ENCODE measurements around the gene PGGHG.
"Not testable (repeated sequence)": the region's sequence is repeated elsewhere in the genome, so short reads cannot be mapped to it uniquely, and the experiment has no call there.

Gene PGGHG

DNA sequence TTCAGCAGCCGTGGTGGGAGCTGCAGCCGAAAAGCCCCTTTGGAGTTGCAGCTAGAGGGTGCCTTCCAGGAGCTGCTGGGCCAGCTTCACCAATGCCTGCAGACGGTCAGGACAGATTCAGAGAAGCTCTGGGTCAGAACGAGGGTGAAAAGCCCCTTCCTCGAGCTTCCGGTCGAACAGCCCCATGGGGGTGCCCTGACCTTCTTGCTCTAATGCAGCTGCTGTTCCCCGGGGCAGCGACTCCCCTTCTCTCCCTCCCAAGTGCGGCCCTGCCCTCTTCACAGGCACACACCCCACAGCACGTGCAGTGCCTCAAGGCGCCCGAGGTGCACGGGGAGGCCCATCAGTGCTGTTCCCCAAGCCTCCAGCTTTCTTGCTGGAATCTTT is 41.4 kb downstream of the PGGHG start:
- DNase-seq (ENCODE audit: low read depth): no peak
- TF ChIP-seq, protein P1, sequence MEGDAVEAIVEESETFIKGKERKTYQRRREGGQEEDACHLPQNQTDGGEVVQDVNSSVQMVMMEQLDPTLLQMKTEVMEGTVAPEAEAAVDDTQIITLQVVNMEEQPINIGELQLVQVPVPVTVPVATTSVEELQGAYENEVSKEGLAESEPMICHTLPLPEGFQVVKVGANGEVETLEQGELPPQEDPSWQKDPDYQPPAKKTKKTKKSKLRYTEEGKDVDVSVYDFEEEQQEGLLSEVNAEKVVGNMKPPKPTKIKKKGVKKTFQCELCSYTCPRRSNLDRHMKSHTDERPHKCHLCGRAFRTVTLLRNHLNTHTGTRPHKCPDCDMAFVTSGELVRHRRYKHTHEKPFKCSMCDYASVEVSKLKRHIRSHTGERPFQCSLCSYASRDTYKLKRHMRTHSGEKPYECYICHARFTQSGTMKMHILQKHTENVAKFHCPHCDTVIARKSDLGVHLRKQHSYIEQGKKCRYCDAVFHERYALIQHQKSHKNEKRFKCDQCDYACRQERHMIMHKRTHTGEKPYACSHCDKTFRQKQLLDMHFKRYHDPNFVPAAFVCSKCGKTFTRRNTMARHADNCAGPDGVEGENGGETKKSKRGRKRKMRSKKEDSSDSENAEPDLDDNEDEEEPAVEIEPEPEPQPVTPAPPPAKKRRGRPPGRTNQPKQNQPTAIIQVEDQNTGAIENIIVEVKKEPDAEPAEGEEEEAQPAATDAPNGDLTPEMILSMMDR (IDR thresholded peaks at IDR 0.05; ENCODE audit: insufficient read depth, low read depth, low read length, missing control alignments): no peak
- no peak overlapping the region for H3K4me3 ChIP-seq (ENCODE audit: low read length)

DNA sequence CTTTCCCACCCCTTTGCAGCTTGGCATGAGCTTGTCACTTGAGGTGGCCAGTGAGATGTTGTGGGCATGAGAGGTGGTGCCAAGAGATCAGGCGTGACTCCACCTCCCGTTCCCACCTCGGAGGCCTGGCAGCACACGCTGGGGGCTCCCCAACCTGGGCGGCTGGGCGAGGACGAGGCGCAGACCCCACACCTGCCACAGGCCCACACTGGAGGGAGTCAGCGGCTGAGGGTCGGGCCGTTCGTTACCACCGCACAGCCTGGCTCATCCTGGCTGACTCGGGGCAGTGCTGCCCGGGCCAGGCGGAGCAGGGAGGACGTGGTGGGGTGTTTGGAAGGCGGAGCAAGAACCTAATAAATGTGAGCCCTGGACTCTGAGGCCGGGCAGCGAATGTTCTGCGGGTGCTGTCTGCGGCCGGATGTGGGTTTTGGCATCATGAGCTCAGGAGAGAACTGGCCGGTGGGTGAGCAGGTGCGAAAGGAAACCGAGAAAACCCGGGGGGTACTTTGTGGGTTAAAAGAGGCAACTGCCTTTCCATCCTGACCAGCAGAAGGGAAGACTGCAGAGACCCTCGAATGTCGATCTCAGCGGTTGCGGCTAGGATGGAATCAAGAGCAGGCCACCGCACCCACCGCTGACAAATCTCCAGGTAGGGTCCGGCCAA is 41.9 kb downstream of the PGGHG start:
- no peak for DNase-seq (ENCODE audit: low read depth)
- no peak overlapping the region for H3K4me3 ChIP-seq (ENCODE audit: low read length)

DNA sequence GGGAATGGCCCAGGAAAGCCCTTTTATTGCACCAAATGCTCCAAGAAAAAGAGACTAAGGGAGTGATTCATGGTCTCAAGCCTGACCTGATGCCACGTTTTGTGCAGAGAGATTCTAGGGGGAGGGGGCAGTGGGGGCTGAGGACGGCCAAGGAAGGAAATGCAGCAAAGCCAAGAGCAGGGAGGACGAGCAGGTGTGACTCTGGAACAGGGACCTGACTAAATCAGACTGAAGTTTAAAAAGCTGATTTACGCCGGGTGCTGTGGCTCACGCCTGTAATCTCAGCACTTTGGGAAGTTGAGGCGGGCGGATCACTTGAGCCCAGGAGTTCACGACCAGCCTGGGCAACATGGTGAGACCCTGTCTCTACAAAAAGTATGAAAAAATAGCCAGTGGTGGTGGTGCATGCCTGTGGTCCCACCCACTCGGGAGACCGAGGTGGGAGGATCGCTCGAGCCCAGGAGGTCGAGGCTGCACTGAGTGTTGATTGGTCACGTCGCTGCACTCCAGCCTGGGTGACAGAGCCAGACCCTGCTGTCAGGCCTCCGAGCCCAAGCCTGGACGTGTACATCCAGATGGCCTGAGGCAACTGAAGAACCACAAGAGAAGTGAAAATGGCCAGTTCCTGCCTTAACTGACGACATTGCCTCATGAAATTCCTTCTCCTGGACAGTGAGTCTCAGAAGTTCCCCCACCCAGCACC is 42.6 kb downstream of the PGGHG start:
- no peak for DNase-seq (ENCODE audit: low read depth)
- no peak overlapping the region for H3K4me3 ChIP-seq (ENCODE audit: low read length)
- TF ChIP-seq, protein P1 (IDR thresholded peaks at IDR 0.05; ENCODE audit: insufficient read depth, low read depth, low read length, missing control alignments): no peak

More for the DNA sequence above, 41.9 kb downstream of the PGGHG start:
- TF ChIP-seq, protein P1 (IDR thresholded peaks at IDR 0.05; ENCODE audit: insufficient read depth, low read depth, low read length, missing control alignments): no peak

DNA sequence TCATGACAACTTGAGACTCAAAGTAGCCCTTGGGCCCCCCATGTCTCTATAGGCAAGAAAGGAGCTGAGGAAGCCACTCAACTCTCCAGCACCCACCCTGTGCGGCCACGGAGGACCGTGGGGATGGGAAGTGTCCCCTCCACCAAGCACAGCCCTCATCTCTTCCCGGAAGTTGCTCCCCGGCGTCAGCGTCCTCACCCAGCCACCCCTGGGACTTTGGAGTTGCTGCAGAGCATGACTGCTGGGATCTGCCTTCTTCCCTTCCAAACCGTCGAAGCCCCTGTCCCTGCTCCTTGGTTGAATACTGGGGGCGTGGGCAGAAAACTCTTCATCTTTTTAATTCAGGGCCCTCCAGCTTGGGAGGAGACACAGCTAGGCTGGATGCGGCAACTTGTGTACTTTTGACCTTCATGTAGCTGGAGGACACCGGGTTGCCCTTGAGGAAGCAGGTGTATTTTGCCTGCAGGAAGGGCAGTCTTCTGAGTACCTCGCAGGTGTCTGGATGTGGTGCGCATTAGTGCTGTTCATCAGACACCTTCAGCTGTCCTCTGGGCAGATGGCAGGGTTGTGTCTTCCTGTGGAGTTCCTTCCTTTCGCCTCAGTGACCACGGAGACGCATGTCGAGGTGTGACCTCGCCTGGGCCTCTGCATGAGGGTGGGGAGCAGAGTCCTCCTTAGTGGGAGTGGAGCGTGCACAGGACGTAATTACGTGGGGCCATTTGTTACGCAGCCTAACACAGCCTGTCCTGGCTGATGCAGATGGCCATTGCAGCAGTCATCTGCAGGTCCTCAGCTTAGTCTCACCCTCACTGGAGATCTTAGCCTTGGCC is 43.9 kb downstream of the PGGHG start:
- no peak for DNase-seq (ENCODE audit: low read depth)
- no peak overlapping the region for H3K4me3 ChIP-seq (ENCODE audit: low read length)
- TF ChIP-seq, protein P1 (IDR thresholded peaks at IDR 0.05; ENCODE audit: insufficient read depth, low read depth, low read length, missing control alignments): no peak

DNA sequence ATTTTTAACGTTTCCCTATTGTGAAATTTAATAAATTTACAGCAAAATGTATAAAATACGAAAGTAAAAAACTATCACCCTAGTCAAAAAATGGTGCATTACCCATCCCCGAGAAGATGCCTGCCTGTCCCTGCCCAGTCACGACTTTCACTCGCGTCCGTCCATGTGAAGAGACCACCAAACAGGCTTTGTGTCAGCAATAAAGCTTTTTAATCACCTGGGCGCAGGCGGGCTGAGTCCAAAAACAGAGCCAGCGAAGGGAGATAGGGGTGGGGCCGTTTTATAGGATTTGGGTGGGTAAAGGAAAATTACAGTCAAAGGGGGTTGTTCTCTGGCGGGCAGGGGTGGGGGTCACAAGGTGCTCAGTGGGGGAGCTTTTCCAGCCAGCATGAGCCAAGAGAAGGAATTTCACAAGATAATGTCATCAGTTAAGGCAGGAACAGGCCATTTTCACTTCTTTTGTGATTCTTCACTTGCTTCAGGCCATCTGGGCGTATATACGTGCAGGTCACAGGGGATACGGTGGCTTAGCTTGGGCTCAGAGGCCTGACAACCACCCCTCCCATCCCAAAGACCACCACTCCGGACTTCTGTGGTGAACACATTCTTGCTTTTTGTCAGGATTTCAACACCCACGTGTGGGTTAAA is 44.8 kb downstream of the PGGHG start:
- not testable (repeated sequence) for DNase-seq (ENCODE audit: low read depth); H3K4me3 ChIP-seq (ENCODE audit: low read length)

DNA sequence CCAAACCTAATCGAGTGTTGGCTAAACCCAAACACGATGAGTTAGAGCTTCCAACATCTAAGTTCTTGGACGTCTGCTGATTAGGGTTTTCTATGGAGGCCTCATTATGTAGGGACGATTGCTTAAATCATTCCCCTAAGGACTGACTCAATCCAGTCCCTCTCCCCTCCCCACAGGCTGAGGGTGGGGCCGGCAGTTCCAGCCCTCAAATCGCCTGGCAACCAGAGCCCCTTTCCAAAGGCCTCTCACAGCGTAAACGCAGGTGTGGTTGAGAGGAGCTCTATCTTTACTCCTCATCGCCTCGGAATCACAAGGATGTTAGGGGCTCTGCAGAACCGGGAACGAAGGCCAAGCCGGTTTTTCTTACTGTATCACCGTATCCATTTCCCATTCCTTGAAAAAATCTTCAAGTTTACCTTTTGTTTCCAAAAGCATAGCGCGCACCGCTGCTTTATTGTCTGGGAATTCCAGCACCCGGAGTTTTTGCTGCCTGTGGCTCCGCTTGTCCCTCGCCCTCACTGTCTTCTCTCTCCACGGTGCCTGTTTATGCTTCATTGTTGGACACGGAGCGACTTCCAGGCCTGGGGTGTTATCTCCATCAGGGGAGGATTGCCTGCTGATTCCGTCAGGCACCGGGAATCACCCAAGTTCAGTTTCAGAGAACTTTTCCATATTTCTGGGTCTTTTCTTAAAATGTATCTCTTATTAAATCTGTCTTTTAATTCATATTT is 45.5 kb downstream of the PGGHG start:
- TF ChIP-seq, protein P1 (IDR thresholded peaks at IDR 0.05; ENCODE audit: insufficient read depth, low read depth, low read length, missing control alignments): no peak
- no peak for DNase-seq (ENCODE audit: low read depth)
- no peak overlapping the region for H3K4me3 ChIP-seq (ENCODE audit: low read length)

All from epithelial cell of esophagus (primary cell).